Measurements from ENCODE around the gene DUOXA1.

The DUOXA1 gene

GRCh38 chr15:45129651-45130129 lies at the start of gene DUOXA1, which contains the start of gene DUOX1:
DUOXA1 (minus strand) TSS chr15:45129879; CDS start chr15:45123014, 6,865 bp downstream.
DUOX1 (plus strand) TSS chr15:45129994; CDS start chr15:45131967, 1,973 bp downstream.
- TF ChIP-seq CTCF (IDR thresholded peaks at IDR 0.05; ENCODE audit: insufficient read depth, missing control alignments) = no peak
- FAIRE-seq (no peak), DNase-seq (ENCODE audit: insufficient read length, low spot score) (no peak)

- TF ChIP-seq CTCF (IDR thresholded peaks at IDR 0.05; ENCODE audit: insufficient read depth, missing control alignments) = no peak
- no peak for FAIRE-seq
- peak; percentile 8 for DNase-seq (ENCODE audit: insufficient read length, low spot score)
Observed at GRCh38 chr15:45177285-45177684, 47.6 kb upstream of the DUOXA1 start.

GRCh38 chr15:45174577-45174976 lies 44.9 kb upstream of the DUOXA1 start:
- DNase-seq (ENCODE audit: insufficient read length, low spot score) (no peak), FAIRE-seq (no peak)
- no peak for TF ChIP-seq CTCF (IDR thresholded peaks at IDR 0.05; ENCODE audit: insufficient read depth, missing control alignments)

DNA sequence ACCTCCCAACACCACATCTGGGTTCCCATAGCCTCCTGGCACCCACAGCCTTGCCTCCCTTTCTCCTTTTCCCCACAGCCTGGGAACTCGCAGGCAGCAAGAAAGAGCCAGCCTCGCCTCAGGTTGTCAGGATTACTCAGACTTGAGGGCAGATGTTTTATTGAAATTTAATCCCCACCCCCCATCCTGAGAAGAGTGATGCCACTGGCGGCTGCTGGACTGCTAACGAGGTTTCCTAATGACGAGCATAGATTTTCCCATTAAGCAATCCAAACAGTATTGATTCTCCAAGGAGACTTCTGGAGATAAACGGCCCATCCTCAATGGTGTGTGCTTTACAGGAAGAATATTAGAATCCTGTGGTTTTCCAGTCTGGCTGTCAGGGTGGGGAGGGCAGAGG lies 44.4 kb upstream of the DUOXA1 start:
- DNase-seq (ENCODE audit: insufficient read length, low spot score) = peak; percentile 5
- no peak for TF ChIP-seq CTCF (IDR thresholded peaks at IDR 0.05; ENCODE audit: insufficient read depth, missing control alignments)
- no peak for FAIRE-seq

GRCh38 chr15:45171912-45172311 lies 42.2 kb upstream of the DUOXA1 start:
- DNase-seq (ENCODE audit: insufficient read length, low spot score) = peak; percentile 5
- TF ChIP-seq CTCF (IDR thresholded peaks at IDR 0.05; ENCODE audit: insufficient read depth, missing control alignments) = no peak
- no peak for FAIRE-seq

GRCh38 chr15:45169608-45170480 lies 40.2 kb upstream of the DUOXA1 start:
- FAIRE-seq = no peak
- DNase-seq (ENCODE audit: insufficient read length, low spot score) = no peak
- TF ChIP-seq CTCF (IDR thresholded peaks at IDR 0.05; ENCODE audit: insufficient read depth, missing control alignments) = no peak
